Lower leg skin (tissue), 3 donors: ENCODE measurements around the gene RARRES1.

Experiments used
- CTCF ChIP-seq, 3 donors: fragments of 450-650 bp; IDR thresholded peaks; one replicate each; pipeline ENCODE4 v1.5.1; 2016; ENCODE audit warnings: antibody characterized with exemption in 3 of 3, mild to moderate bottlenecking in 3 of 3, moderate library complexity in 2 of 3
- POLR2A ChIP-seq, 2 donors: fragments of 450-650 bp; IDR thresholded peaks; one replicate each; pipeline ENCODE4 v1.6.1; 2016 to 2017; ENCODE audit warnings: antibody characterized with exemption in 2 of 2, mild to moderate bottlenecking in 1 of 2, moderate library complexity in 1 of 2

GRCh38 chr3:158680861-158681260, 51.4 kb downstream of the RARRES1 start:
- no peak for TF ChIP-seq CTCF (IDR thresholded peaks at IDR 0.05)
- TF ChIP-seq POLR2A (IDR thresholded peaks at IDR 0.05), result no peak
